ENCODE measurements around the gene GJC1.

GJC1 gene

DNA sequence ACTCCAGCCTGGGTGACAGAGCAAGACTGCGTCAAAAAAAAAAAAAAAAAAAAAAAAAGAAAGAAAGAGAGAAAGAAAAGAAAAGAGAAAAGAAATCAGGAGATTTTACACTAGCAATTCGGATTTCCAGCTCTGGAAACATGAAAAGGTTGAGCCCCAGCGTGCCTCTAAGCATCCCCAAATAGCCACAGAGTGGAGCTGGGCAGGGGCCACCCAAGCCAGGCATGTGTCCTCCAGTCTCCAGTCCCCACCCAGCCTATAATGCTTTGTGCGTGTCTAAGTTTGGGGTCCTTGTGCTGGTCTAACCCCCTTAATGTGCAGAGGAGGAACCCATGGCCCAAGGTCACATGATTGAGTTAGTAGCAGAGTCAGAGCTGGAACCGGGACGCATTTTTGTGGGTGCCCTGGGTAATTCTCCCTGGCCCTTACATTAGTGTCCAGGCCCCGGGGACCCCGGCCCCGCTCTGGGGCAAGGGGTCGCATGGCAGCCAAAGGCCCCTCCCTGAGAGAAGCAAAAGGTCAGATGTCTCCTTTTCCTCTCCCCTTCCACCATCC is 51.4 kb downstream of the GJC1 start:
- DNase-seq (ENCODE audit: low read depth in 1 of 2, low spot score in 1 of 2), result no peak

DNA sequence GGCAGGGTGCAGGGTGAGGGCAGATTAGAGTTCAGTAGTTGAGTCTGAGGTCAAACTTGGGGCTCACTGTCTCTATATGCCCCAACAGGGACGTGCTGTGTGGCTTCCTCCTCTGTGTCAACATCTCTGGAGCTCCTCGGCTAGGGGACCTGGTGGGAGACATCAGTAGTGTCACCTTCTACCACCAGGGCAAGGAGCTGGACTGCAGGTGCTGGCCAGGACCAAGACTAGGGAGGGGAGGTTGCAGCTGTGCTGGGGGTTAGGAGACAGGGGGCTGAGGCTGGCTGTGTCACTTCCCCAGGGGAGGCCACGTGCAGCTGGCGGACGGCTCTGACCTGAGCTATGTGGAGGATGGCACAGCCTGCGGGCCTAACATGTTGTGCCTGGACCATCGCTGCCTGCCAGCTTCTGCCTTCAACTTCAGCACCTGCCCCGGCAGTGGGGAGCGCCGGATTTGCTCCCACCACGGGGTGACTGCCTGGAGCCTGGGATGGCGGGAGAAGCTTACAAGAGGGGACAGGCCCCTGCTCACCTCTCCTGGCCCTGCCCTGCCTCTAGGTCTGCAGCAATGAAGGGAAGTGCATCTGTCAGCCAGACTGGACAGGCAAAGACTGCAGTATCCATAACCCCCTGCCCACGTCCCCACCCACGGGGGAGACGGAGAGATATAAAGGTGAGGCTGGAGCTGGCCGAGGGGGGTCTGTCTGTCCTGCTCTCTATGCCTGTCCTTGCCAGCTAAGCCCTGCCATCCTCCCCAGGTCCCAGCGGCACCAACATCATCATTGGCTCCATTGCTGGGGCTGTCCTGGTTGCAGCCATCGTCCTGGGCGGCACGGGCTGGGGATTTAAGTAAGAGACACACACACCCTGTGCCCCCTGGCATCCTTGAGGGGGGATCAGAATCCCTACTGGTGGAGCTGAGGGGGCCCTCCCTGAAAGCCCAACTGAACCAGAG is 52.4 kb downstream of the GJC1 start:
- no peak for DNase-seq (ENCODE audit: low read depth in 1 of 2, low spot score in 1 of 2)

GRCh38 chr17:44776628-44777393 is 53.3 kb downstream of the GJC1 start:
- DNase-seq (ENCODE audit: low read depth in 1 of 2, low spot score in 1 of 2), result no peak

DNA sequence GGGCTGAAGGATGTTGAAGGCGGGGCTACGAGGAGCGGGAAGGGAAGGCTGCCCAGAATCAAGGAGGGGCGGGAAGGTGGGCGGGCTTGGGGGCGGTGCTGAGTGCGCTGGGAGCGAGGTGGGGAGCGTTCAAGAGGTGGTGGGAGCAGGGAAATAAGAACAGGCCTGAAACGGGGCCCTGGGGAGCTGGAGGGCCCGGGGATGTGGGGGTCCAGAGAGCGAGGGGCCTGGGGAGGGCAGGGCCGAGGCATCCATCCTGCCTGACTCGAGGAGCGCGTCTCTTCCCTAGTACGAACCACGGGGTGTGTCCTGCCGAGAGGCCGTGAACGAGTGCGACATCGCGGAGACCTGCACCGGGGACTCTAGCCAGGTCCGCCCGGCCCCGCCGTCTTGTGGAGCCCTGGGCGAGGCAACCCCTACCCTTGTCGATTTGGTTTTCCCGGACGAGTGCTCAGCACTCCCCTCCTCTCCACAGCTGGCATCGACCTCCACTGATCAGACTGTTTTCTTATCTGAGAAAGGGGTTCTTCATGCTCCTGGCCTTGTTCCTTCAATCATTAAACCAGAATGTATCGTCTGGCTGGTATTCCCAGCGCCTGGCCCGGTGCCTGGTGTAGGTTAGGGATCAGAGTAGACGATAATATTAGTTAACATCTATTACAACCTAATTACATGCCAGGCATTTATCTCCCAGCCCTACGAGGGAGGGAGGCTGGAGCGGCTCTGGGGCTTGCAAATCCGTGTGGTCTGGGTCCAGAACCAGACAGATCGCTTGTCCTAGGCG is 54.1 kb downstream of the GJC1 start:
- DNase-seq (ENCODE audit: low read depth in 1 of 2, low spot score in 1 of 2), result no peak

DNA sequence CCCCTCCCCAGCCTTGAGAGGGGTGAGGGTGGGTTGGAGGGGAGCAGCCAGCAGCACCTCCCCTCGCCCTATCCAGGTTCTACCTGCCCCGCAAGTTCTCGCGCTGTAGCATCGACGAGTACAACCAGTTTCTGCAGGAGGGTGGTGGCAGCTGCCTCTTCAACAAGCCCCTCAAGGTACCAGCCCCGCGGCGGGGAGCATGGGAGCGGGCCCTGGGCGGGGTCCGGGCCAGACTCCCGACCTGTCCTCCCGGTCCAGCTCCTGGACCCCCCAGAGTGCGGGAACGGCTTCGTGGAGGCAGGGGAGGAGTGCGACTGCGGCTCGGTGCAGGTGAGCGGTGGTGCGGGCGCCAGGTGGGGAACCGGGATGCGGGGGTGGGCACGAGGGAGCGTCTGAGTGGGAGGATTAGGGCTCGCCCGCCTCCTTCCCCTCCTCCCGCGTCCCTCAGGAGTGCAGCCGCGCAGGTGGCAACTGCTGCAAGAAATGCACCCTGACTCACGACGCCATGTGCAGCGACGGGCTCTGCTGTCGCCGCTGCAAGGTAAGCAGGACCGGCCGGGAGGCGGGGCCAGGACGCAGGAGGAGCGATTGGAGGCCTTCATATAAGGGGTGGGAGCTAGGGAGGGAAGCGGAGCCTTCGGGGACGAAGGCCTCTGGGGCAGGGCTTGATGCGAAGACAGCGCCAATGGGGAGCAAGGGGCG is 54.8 kb downstream of the GJC1 start:
- peak; percentile 94 for DNase-seq (ENCODE audit: low read depth in 1 of 2, low spot score in 1 of 2)

DNA sequence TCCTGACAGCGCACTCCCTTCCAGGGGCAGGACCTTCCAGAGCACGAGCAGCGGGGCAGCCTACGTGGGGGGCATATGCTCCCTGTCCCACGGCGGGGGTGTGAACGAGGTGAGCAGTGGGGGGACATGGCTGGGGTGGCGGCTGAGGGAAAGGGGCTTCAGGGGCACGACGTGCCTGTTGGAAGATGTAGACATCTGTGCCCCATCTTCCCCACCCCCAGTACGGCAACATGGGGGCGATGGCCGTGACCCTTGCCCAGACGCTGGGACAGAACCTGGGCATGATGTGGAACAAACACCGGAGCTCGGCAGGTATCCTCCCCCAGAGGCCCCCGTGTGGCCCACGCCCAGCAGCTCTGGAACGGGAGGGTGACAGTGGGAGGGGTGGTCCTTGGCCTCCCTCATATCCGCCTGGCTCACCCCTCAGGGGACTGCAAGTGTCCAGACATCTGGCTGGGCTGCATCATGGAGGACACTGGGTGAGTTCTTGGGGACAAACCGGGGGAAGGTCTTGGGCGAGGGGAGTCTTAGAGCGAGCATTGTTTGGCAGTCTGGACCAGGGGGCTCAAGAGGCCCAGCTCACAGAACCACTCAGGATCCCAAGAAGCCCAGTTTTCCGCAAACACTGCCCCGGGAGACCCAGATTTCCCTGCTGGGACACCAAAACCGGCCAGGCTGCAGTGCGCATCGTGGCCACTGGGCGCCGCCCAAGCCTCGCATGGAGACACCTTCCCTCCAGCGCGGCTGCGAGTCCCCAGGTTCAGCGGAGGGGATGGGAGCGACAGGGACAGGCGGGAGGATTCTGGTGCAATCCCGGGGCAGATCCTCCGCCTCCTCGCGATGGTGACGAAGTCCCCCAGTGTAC is 55.6 kb downstream of the GJC1 start:
- peak; percentile 76 to 83 for DNase-seq (ENCODE audit: low read depth in 1 of 2, low spot score in 1 of 2)

- no peak for DNase-seq (ENCODE audit: low read depth in 1 of 2, low spot score in 1 of 2)
Measured at GRCh38 chr17:44773140-44773539, 56.9 kb downstream of the GJC1 start.

GRCh38 chr17:44772308-44773045 is 57.6 kb downstream of the GJC1 start:
- DNase-seq (ENCODE audit: low read depth in 1 of 2, low spot score in 1 of 2), result no peak

GRCh38 chr17:44770166-44770925 is 59.7 kb downstream of the GJC1 start:
- DNase-seq (ENCODE audit: low read depth in 1 of 2, low spot score in 1 of 2), result no peak

- DNase-seq (ENCODE audit: low read depth in 1 of 2, low spot score in 1 of 2), result no peak
Measured at GRCh38 chr17:44769647-44770084, 60.4 kb downstream of the GJC1 start.

DNA sequence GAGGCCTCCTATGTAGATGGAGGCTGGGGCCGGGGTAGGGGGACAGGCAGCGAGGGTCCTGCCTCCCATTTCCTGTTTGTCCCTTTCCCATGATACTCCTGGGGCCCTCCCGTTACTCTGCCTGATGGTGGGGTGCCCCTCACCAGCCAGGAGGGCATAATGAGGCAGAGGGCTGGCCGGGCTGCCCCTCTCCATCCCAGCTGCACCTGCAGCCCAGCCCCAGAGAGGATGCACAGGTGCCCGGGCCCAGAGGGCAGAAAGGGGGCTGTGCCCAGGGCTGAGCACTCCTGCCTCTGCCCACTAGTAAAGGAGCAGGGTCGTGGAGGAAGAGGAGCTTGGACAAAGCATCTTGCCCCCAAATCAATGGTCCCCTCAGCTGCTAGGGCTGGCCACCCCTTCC is 60.9 kb downstream of the GJC1 start:
- DNase-seq (ENCODE audit: low read depth in 1 of 2, low spot score in 1 of 2), result no peak

GRCh38 chr17:44768505-44769142 is 61.5 kb downstream of the GJC1 start:
- DNase-seq (ENCODE audit: low read depth in 1 of 2, low spot score in 1 of 2), result no peak

DNA sequence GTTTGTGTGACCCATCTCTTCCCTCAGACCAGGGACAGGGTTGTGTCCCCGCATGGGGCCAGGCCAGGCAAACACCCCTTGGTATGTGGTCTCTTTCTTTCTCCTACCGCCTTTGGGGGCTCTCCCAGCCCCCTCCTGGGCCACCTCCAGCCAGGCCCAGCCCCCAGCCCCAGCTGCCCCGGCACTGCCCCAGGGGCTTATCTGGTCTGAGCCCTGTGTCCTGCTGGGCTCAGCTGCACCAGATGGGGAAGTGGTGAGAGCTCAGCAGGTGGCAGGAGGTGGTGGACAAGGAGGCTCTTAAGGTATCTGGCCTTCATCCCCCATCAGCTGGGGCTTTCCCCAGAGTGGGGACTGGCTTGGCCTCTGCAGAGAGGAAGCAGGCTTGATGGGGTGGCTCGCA is 62.6 kb downstream of the GJC1 start:
- no peak for DNase-seq (ENCODE audit: low read depth in 1 of 2, low spot score in 1 of 2)

- no peak for DNase-seq (ENCODE audit: low read depth in 1 of 2, low spot score in 1 of 2)
Measured at GRCh38 chr17:44766409-44767038, 63.6 kb downstream of the GJC1 start.

- DNase-seq (ENCODE audit: low read depth in 1 of 2, low spot score in 1 of 2), result no peak
Measured at GRCh38 chr17:44765965-44766364, 64.1 kb downstream of the GJC1 start.

- DNase-seq (ENCODE audit: low read depth in 1 of 2, low spot score in 1 of 2), result no peak
Measured at GRCh38 chr17:44763170-44763569, 66.9 kb downstream of the GJC1 start.

Data from activated T-helper 1 cell treated with anti-CD3 and anti-CD28 coated beads, Interleukin-2, amount 50 U/mL, for 16 hours (primary cell).